ES-I3 (cell line): Measurements from ENCODE around the gene ALDH2.
"Not testable (repeated sequence)": the region's sequence is repeated elsewhere in the genome, so short reads cannot be mapped to it uniquely, and the experiment has no call there.

Experiments used
- H3K36me3 ChIP-seq: 2 replicates; pipeline ENCODE4 v1.6.1; 2013; ENCODE audit warnings: mild to moderate bottlenecking, low read length, control low read depth, moderate library complexity; ENCODE audit not compliant: insufficient read depth
- H3K4me1 ChIP-seq: 2 replicates; pipeline ENCODE4 v1.6.1; 2013; ENCODE audit warnings: mild to moderate bottlenecking, control low read depth, low read length; ENCODE audit not compliant: insufficient read depth
- H3K9ac ChIP-seq: 2 replicates; pipeline ENCODE4 v1.6.1; 2013; ENCODE audit warnings: low read depth, mild to moderate bottlenecking, low read length, moderate library complexity
- H3K9me3 ChIP-seq: 2 replicates; pipeline ENCODE4 v1.6.1; 2013; ENCODE audit warnings: mild to moderate bottlenecking, low read length, moderate library complexity; ENCODE audit not compliant: control insufficient read depth, insufficient read depth

ALDH2 gene

DNA sequence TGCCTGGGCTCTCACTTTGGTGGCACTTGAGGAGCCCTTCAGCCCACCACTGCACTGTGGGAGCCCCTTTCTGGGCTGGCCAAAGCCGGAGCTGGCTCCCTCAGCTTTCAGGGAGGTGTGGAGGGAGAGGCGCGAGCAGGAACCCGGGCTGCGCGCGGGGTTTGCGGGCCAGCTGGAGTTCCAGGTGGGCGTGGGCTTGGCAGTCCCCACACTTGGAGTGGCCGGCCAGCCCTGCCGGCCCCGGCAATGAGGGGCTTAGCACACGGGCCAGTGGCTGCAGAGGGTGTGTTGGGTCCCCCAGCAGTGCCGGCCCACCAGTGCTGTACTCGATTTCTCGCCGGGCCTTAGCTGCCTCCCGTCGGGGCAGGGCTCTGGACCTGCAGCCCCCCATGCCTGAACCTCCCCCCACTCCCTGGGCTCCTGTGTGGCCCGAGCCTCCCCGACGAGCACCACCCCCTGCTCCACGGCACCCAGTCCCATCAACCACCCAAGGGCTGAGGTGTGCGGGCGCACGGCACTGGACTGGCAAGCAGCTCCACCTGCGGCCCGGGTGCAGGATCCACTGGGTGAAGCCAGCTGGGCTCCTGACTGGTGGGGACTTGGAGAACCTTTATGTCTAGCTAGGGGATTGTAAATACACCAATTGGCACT is 68.9 kb downstream of the ALDH2 start:
- peak overlapping the region; percentile 58; the same call in 1 of the 2 replicates for H3K9ac ChIP-seq
- not testable (repeated sequence) for H3K4me1 ChIP-seq, H3K36me3 ChIP-seq

DNA sequence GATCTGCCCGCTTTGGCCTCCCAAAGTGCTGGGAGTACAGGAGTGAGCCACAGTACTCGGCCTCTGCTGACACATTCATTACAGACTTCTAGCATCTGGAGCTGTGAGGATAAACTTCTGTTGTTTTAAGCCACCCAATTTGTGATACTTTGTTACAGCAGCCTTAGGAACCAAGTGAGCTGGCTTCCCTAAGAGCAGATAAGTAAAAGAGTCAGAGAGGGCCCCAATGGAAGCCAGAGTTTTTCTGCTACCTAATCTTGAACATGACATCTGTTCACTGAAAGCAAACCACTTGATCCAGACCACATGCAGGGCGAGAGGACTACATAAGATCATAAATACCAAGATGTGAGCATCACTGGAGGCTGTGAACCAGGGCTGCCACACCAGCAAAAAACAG is 71.6 kb downstream of the ALDH2 start:
- H3K36me3 ChIP-seq = peaks cover 6% of the 10 kb centered on the region; the same call in 1 of the 2 replicates
- H3K9me3 ChIP-seq = no peaks in the 10 kb centered on the region; the same call in 1 of the 2 replicates
- H3K9ac ChIP-seq = no peak overlapping the region
- peaks cover 4% of the 10 kb centered on the region; the same call in 1 of the 2 replicates for H3K4me1 ChIP-seq

More for the DNA sequence above, 68.9 kb downstream of the ALDH2 start:
- H3K9me3 ChIP-seq = not testable (repeated sequence)

DNA sequence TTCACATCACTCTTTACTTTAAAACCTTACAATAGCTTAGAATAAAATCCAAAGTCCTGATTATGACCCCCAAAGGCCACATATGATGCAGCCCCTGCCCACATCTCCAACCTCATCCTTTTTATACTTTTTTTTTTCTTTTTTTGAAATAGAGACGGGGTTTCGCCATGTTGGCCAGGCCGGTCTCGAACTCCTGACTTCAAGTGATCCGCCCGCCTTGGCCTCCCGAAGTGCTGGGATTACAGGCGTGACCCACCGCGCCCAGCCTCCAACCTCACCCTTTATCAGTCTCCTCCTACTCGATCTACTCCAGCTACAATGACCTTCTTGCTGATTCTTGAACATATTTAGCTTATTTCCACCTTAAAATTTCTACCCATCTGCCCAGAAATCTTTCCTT is 74.1 kb downstream of the ALDH2 start:
- Histone ChIP-seq H3K4me1 (peaks cover 4% of the 10 kb centered on the region; the same call in 1 of the 2 replicates), H3K9me3 (no peaks in the 10 kb centered on the region), H3K9ac (peak overlapping the region; percentile 94), H3K36me3 (peaks cover 6% of the 10 kb centered on the region; the same call in 1 of the 2 replicates)

DNA sequence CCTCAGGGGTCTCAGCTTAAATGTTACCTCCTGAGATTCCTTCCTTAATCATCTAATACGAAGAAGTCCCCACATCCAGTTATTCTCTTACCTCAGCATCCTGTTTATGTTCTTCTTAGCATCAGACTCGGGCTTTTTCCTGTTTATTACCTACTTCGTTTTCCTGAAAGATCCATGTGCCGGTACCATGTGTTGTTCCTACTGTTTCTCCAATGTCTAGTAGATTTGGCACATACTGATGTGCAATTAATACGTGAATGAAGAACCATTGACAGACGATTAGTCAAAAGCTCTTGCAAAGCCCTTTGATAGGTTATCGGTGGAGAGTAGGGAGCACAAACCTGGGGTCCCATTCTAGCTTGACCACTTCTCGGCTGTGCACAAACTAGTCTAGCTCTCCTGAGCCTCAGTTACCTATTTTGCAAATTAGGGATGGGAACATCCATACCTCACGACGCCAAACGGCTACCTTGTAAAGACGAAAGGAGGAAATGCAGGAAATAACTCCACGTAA is 74.6 kb downstream of the ALDH2 start:
- H3K36me3 ChIP-seq = peaks cover 6% of the 10 kb centered on the region; the same call in 1 of the 2 replicates
- H3K9me3 ChIP-seq = no peaks in the 10 kb centered on the region
- peak overlapping the region; percentile 94 for H3K9ac ChIP-seq
- H3K4me1 ChIP-seq = peaks cover 4% of the 10 kb centered on the region; the same call in 1 of the 2 replicates

DNA sequence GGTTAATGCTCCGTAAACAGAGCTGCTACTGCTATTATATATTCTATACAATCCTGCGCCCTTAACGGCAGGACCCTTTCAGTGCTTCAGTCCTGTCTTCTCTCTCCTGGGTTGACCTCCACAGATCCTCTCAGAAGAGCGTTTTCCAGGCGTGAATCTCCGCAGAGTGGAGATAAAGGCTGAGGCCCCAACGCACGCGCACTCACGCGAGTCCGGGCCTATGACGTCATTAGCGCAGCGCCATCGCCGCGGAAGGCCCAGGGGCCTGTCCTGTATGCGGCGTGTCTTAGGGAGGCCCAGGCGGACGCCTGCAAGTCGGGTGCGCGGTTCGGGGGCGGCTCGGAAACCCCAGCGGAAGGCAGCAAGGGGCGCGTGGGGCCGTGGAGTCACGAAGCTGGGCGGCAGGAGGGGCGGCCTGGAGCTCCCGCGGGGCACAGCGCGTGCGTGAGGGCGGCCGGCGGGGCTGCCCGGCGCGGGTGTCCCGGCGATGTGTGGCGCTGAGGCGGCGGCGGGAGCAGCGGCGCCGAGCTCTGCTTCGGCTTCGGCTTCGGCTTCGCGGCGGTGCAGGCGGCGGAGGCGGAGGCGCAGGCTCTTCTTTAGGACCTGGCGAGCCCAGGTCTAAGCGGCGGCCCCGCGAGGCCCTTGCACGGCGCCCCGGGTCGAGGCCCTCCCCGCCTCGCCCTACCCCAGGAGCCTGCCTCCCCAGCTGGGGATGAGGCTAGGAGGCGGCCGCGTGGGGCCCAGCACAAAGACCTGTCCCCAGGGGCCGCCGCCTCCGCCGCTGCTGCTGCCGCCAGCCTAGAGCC is 75.2 kb downstream of the ALDH2 start, which contains the start of gene MAPKAPK5:
TSS of gene MAPKAPK5 (plus strand) at position 479 of the 806 bp plus-strand sequence. CDS start 506 bp downstream, outside the sequence.
- Histone ChIP-seq H3K9ac (peak within 1 kb of the TSS; percentile 94), H3K4me1 (peaks cover 4% of the 10 kb centered on the region; the same call in 1 of the 2 replicates), H3K9me3 (no peaks in the 10 kb centered on the region), H3K36me3 (peaks cover 6% of the 10 kb centered on the region; the same call in 1 of the 2 replicates)

DNA sequence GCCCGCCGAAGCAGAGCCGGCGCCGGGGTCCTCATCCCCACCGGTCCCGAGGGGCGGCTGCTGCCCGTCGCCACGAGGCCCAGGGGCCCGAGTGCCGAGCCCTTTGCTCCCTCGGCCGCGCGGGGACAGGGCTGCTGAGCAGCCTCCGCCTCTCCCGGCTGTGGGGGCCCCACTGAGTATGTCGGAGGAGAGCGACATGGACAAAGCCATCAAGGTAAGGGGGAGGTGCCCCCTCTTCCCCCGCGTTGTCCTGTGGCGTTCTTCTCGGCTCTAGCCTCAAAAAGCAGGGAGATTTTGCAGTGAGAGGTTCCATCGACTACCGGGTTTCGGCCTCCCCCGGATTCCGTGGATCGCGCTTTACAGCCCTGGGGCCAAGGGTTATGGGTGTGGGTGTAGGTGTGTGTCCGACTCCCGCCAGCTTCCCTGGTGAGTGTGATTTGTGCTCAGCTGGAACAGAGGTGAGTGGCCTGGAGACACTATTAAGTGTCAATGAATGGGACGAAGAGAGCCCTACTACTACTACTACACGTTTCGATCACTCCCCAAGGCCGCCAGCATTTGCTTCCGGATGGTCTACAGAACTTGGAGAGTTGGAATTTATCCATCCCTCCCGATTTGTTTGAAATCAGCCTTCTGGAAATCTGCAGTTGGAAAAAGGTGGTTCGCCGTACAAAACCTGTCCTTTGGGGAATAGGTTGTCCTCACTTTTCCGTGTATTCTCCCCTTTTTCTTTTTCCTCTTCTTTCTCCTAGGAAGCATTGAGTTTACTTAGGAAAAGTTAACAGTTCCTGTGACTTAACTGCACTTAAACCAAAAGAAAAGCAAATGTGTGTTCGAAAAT is 76.0 kb downstream of the ALDH2 start:
- H3K9ac ChIP-seq = peak overlapping the region; percentile 94
- peaks cover 6% of the 10 kb centered on the region; the same call in 1 of the 2 replicates for H3K36me3 ChIP-seq
- peaks cover 4% of the 10 kb centered on the region; the same call in 1 of the 2 replicates for H3K4me1 ChIP-seq
- no peaks in the 10 kb centered on the region for H3K9me3 ChIP-seq

DNA sequence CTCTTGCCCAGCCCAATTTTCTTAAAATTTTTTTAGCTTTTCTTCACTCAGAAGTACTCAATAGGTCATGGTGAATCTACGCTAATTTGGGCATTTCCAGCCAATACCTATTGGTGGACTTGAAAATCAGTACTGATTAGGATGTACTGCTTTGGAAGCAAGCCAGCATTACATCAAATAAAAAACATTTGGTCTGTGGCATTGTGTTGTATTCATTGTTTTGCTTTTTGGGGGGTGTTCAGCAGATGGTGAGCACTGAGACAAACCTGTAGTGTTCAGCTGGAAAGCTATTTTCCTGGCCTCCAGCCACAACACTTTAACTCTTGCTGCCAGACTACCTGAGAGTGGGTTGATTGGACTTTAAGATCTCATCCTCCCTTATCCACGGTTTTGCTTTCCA is 79.3 kb downstream of the ALDH2 start:
- H3K9me3 ChIP-seq = peaks cover 3% of the 10 kb centered on the region; the same call in 1 of the 2 replicates
- no peaks in the 10 kb centered on the region; the same call in none of the 2 replicates for H3K36me3 ChIP-seq
- no peak overlapping the region for H3K9ac ChIP-seq
- H3K4me1 ChIP-seq = no peaks in the 10 kb centered on the region

DNA sequence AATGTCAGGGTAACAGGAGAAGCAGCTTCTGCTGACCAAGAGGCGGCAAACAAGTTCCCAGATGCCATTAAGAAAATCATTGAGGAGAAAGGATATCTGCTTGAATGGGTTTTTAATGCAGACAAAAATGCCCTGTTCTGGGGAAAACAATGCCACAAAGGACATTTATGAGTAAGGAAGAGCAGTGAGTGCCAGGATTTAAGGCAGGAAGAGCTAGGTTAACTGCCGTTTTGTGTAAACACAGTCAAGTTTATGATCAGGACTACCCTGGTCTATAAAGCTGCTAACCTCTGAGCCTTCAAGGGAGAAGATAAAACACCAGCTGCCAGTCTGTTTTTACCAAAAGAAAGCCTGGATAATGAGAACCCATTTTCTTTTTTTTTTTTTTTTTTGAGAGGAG is 83.8 kb downstream of the ALDH2 start:
- Histone ChIP-seq H3K4me1 (no peaks in the 10 kb centered on the region), H3K36me3 (no peaks in the 10 kb centered on the region; the same call in 1 of the 2 replicates), H3K9ac (no peak overlapping the region), H3K9me3 (peaks cover 3% of the 10 kb centered on the region; the same call in 1 of the 2 replicates)

DNA sequence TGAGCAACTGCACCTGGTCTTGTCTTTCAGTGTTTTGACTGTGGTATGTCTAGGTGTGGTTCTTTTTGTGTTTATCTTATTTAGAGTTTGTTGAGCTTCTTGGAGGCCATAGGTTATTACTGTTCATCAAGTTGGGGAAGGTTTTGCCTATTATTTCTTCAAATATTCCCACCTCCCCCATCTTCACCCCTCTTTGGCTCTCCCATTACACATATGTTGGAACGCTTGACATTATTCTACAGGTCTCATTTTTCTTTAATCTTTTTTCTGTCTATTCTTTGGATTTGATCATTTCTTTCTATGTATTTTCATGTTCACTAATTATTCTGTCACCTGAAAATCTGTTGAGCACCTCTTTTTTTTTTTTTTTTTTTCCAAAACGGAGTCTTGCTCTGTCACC is 91.5 kb downstream of the ALDH2 start:
- H3K9ac ChIP-seq = no peak overlapping the region
- H3K9me3 ChIP-seq = peaks cover 5% of the 10 kb centered on the region; the same call in 1 of the 2 replicates
- H3K4me1 ChIP-seq = no peaks in the 10 kb centered on the region
- H3K36me3 ChIP-seq = peaks cover 4% of the 10 kb centered on the region; the same call in 1 of the 2 replicates

DNA sequence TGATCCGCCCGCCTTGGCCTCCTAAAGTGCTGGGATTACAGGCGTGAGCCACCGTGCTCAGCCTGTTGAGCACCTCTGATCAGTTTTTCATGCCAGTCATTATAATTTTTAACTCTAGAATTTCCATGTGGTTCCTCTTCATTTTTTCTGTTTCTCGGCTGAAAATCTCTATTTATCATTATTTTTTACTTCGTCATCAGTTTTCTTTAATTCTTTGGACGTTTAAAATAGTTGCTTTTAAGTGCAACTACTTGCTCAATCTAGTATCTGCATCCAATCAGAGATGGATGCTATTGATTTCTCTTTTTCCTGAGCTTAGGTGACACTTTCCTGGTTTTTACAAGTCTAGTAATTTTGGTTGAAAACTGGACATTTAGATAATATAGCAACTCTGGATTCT is 92.0 kb downstream of the ALDH2 start:
- Histone ChIP-seq H3K36me3 (peaks cover 4% of the 10 kb centered on the region; the same call in 1 of the 2 replicates), H3K4me1 (no peaks in the 10 kb centered on the region), H3K9me3 (peaks cover 5% of the 10 kb centered on the region; the same call in 1 of the 2 replicates), H3K9ac (no peak overlapping the region)

DNA sequence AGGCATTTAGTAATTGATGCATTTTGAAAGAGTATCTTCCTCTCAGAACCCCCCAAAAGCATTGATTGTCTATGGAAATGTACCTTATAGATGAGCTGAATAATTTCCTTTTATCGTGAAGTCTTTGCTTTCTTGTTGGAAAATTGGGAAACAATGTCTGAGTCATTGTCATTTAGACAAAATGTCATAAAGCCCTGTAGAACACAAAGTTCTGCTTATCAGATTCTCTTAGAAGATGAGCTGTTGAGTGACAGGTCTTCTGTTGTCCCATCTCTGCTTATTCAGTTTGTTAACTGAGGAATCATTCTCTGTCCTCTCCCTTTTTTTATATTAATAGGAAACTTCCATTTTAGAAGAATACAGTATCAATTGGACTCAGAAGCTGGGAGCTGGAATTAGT is 98.2 kb downstream of the ALDH2 start:
- Histone ChIP-seq H3K4me1 (peaks cover 27% of the 10 kb centered on the region), H3K9me3 (no peaks in the 10 kb centered on the region), H3K9ac (no peak overlapping the region), H3K36me3 (peaks cover 4% of the 10 kb centered on the region)
